Tibial nerve (tissue), 4 donors: ENCODE measurements around the gene SMAD7. TPM values are rescaled to one million over a fixed set of nuclear protein-coding genes. Genes with fewer than 3 reads are reported as not detected.

Experiments
- DNase-seq, 2 donors: peaks; one replicate each; pipeline ENCODE4 v3.0.0-alpha.2; 2019; ENCODE audit warnings: low spot score in 2 of 2
- H3K27ac ChIP-seq, 4 donors: fragments of 200-600 bp; sonication (generic) in 3 of 4; one replicate each; pipeline ENCODE4 v1.5.1; 2017 to 2019; ENCODE audit warnings: mild to moderate bottlenecking in 1 of 4
- H3K27me3 ChIP-seq, 2 donors: fragments of 200-600 bp; sonication (generic) in 1 of 2; one replicate each; pipeline versions ENCODE4 v1.5.1 to v1.6.0; 2017 to 2019
- H3K36me3 ChIP-seq, 3 donors: fragments of 200-600 bp; sonication (generic); one replicate each; pipeline ENCODE4 v1.5.1; 2018 to 2019
- H3K4me1 ChIP-seq, 4 donors: fragments of 200-600 bp; sonication (generic) in 3 of 4; one replicate each; pipeline ENCODE4 v1.5.1; 2017 to 2019
- H3K4me3 ChIP-seq, 4 donors: fragments of 200-600 bp; sonication (generic) in 3 of 4; one replicate each; pipeline ENCODE4 v1.5.1; 2017 to 2019; ENCODE audit warnings: mild to moderate bottlenecking in 1 of 4, moderate library complexity in 1 of 4
- H3K9me3 ChIP-seq, 4 donors: fragments of 200-600 bp; sonication (generic) in 3 of 4; one replicate each; pipeline ENCODE4 v1.5.1; 2017 to 2019
- EP300 ChIP-seq, 2 donors: sonication (generic); formaldehyde crosslinking; IDR thresholded peaks; one replicate each; pipeline ENCODE4 v1.6.1; 2017; ENCODE audit warnings: antibody characterized with exemption in 2 of 2, mild to moderate bottlenecking in 1 of 2
- POLR2A ChIP-seq, 2 donors: fragments of 450-650 bp; IDR thresholded peaks; one replicate each; pipeline ENCODE4 v1.6.1; 2017; ENCODE audit warnings: antibody characterized with exemption in 2 of 2, mild to moderate bottlenecking in 2 of 2, moderate library complexity in 2 of 2
- WGBS, 2 donors: methylation state at CpG; one replicate each; pipeline ENCODE4 v1.1.5; 2018; 5-methylcytosine and 5-hydroxymethylcytosine counted together
- total RNA-seq, 4 donors: library from RNA; depleted of rRNA; stranded (reverse); fragments of >200 nt; gene quantifications; one replicate each; pipeline ENCODE4 v1.1.0, GENCODE V29; 2016
- TF ChIP-seq, protein P1 (sequence below), 5 experiments: fragments of 200-600 bp in 3 of 5; fragments of 450-650 bp in 2 of 5; sonication (generic) in 3 of 5; IDR thresholded peaks; one replicate each; pipeline ENCODE4 v1.5.1; 2016 to 2019; ENCODE audit warnings: antibody characterized with exemption in 5 of 5, mild to moderate bottlenecking in 3 of 5, moderate library complexity in 2 of 5

The SMAD7 gene
- total RNA-seq, 4 donors from 2014 or later = 34.3 to 56.8 (median 35.6) TPM

DNA sequence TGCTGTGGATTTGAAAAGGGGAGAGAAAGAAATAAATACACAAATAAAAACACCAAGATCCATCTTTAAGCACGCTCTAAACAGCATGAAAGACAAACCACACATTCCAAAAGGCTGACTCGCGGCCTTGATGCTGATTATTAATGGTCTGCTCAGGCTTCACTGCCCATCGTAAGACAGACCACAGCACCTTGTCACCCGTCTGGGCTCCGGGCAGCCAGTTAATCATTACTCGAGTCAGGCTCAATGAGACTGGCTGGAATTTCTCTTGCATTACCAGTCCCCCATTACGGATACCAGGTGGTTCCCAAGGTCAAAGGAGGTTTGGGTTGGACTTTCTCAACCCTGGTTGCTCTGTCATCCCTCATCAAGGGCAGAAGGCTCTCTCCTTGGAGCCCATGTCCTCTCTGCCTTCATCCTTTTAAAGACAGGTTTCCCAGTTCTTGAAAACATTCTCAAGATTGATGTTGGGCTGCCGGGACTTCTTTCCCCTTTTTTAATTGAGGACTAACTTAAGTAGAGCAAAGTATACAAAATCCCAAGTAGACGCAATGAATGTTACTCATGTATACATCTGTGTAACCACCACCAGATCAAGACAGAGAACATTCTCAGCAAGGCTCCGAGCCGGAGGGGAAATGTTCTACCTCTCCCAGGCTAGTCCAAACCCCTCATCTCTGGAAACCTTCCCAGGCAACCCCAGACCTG lies 8.1 kb downstream of the SMAD7 start:
- H3K36me3 ChIP-seq = peaks cover 0 to 22% (median 0%) of the 10 kb centered on the region in 3 donors
- DNase-seq = no peak
- WGBS, 2 donors = 65 to 75% methylated on average over 12 of the region's 12 CpGs
- no peaks in the 10 kb centered on the region for H3K9me3 ChIP-seq
- H3K4me3 ChIP-seq = no peak overlapping the region
- TF ChIP-seq POLR2A (IDR thresholded peaks at IDR 0.05) (no peak), EP300 (IDR thresholded peaks at IDR 0.05) (no peak)
- TF ChIP-seq, protein P1, sequence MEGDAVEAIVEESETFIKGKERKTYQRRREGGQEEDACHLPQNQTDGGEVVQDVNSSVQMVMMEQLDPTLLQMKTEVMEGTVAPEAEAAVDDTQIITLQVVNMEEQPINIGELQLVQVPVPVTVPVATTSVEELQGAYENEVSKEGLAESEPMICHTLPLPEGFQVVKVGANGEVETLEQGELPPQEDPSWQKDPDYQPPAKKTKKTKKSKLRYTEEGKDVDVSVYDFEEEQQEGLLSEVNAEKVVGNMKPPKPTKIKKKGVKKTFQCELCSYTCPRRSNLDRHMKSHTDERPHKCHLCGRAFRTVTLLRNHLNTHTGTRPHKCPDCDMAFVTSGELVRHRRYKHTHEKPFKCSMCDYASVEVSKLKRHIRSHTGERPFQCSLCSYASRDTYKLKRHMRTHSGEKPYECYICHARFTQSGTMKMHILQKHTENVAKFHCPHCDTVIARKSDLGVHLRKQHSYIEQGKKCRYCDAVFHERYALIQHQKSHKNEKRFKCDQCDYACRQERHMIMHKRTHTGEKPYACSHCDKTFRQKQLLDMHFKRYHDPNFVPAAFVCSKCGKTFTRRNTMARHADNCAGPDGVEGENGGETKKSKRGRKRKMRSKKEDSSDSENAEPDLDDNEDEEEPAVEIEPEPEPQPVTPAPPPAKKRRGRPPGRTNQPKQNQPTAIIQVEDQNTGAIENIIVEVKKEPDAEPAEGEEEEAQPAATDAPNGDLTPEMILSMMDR (IDR thresholded peaks at IDR 0.05) = no peak
- H3K27me3 ChIP-seq = no peaks in the 10 kb centered on the region
- H3K27ac ChIP-seq = peak overlapping the region in 2 of 4 donors; percentile 62 to 63
- H3K4me1 ChIP-seq = peaks cover 4 to 100% (median 70%) of the 10 kb centered on the region in 4 donors

DNA sequence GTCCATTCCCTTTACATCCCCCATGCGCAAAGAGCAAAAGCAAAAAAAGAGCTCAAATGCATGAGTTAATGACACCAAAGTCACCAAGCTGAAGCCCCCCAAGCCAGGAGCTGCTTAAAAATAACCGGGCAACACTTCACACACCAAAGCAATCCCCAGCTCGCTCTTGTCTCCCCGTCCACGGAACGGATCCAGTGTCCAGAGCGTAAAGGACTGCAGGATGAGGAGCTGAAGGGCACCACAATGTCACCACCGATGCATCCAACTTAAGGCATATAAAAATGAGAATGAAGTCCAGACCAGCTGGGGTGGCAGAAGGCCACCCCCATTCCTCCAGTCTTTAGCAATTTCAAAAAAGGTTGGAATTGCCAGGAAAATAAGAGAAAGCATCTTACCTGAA lies 8.7 kb downstream of the SMAD7 start:
- 83 to 86% methylated on average over 8 of the region's 8 CpGs for WGBS, 2 donors
- Histone ChIP-seq H3K27ac (peak overlapping the region in 2 of 4 donors; percentile 62 to 79), H3K36me3 (peaks cover 0 to 22% (median 0%) of the 10 kb centered on the region in 3 donors), H3K4me1 (peaks cover 4 to 100% (median 67%) of the 10 kb centered on the region in 4 donors), H3K4me3 (no peak overlapping the region), H3K9me3 (no peaks in the 10 kb centered on the region), H3K27me3 (no peaks in the 10 kb centered on the region)
- TF ChIP-seq POLR2A (IDR thresholded peaks at IDR 0.05) = no peak
- TF ChIP-seq, protein P1 (IDR thresholded peaks at IDR 0.05) = no peak
- TF ChIP-seq EP300 (IDR thresholded peaks at IDR 0.05) = no peak
- DNase-seq = no peak

DNA sequence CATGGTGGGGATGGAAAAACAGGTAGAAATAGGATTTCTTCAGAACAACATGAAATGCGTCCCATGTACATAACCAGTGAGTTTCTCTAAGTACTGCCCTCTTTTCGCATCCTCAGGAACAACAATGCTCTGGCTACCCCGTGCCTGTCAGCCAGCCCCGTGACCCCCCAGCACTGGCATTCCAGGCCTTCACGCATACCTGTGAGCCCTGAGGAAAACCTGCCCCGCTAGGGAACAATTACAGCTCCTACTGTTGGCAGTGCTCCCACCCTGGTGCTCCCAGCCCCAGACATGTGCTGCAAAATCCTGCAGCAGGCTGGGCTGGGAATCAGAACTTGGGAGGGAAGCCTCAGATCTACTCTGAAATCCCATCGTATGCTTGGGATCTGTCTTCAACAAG lies 9.1 kb downstream of the SMAD7 start:
- H3K4me1 ChIP-seq = peaks cover 4 to 100% (median 65%) of the 10 kb centered on the region in 4 donors
- TF ChIP-seq, protein P1 (IDR thresholded peaks at IDR 0.05) = no peak
- TF ChIP-seq POLR2A (IDR thresholded peaks at IDR 0.05) (no peak), EP300 (IDR thresholded peaks at IDR 0.05) (no peak)
- 76 to 80% methylated on average over 7 of the region's 7 CpGs for WGBS, 2 donors
- H3K36me3 ChIP-seq = peaks cover 0 to 22% (median 0%) of the 10 kb centered on the region in 3 donors
- H3K27ac ChIP-seq = peak overlapping the region in 3 of 4 donors; percentile 62 to 79 (median 67)
- no peaks in the 10 kb centered on the region for H3K27me3 ChIP-seq
- H3K4me3 ChIP-seq = no peak overlapping the region
- DNase-seq = no peak
- H3K9me3 ChIP-seq = no peaks in the 10 kb centered on the region

DNA sequence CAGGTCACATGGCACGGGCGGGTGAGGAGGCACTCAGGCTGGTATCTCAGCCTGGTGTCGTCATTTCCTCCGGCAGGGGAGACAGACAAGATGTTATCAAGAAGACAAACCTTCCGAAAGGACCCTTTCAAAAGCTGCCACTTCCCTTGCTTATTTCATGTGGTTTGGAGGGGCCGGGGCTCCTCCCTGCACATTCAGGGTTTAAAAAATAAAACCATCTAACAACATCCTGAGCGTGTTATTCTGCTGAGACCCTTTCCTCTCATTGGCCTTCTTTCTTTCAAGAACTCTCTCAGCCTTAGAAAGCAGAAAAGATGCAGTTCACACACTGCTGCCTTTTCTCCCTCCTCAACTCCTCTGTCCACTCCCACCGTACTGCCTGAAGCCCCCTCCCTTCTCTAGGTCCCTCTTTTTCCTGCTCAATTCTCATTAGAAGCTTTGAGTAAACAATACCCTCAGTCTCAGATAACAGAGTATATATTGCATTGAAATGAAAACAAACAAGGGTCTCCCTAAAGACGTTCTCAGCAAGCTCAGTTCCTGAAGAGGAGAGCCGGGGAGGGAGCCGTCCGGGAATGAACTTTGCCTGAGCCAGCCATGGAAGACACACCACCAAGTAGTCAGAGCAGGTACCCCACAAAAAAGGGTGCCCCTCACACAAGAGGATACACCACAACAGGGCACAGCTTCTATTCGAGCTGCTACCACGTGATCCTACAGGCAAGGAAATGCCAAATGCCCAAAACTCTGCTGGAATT lies 9.7 kb downstream of the SMAD7 start:
- Histone ChIP-seq H3K9me3 (no peaks in the 10 kb centered on the region), H3K36me3 (peaks cover 0 to 22% (median 0%) of the 10 kb centered on the region in 3 donors), H3K27me3 (no peaks in the 10 kb centered on the region), H3K4me3 (no peak overlapping the region), H3K4me1 (peaks cover 4 to 100% (median 64%) of the 10 kb centered on the region in 4 donors), H3K27ac (peak overlapping the region in 3 of 4 donors; percentile 62 to 79 (median 67))
- WGBS, 2 donors = 61 to 63% methylated on average over 14 of the region's 14 CpGs
- TF ChIP-seq POLR2A (IDR thresholded peaks at IDR 0.05) (no peak), EP300 (IDR thresholded peaks at IDR 0.05) (no peak)
- TF ChIP-seq, protein P1 (IDR thresholded peaks at IDR 0.05) = no peak
- DNase-seq = no peak
